ENCODE measurements around the gene ASPN. TPM values are rescaled to one million over a fixed set of nuclear protein-coding genes. Genes with fewer than 3 reads are reported as not detected.
"Not testable (repeated sequence)": the region's sequence is repeated elsewhere in the genome, so short reads cannot be mapped to it uniquely, and the experiment has no call there.

ASPN gene
- polyA plus RNA-seq, 4 donors: 8.5 to 21.1 (median 14.9) TPM

DNA sequence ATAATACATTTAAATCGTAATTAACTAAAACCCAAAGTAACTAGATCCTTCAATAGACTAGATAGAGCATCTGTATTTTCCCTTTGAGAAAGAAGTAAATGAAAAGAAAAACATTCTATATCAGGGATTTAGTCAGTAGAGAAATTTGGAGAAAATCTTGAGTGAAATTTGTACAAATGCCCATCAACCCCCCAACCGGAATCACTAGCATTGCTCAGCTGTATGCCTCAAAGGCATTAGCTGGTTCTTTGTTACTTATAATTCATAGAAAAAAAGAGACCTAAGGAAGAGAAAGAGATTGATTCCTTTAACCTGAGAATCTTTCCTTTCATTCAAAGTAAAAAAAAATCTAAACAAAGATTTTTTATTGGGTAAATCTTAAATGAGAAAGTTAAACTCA lies 58.7 kb downstream of the ASPN start:
- DNase-seq (ENCODE audit: low read depth in 4 of 4, low spot score in 2 of 4): no peak

DNA sequence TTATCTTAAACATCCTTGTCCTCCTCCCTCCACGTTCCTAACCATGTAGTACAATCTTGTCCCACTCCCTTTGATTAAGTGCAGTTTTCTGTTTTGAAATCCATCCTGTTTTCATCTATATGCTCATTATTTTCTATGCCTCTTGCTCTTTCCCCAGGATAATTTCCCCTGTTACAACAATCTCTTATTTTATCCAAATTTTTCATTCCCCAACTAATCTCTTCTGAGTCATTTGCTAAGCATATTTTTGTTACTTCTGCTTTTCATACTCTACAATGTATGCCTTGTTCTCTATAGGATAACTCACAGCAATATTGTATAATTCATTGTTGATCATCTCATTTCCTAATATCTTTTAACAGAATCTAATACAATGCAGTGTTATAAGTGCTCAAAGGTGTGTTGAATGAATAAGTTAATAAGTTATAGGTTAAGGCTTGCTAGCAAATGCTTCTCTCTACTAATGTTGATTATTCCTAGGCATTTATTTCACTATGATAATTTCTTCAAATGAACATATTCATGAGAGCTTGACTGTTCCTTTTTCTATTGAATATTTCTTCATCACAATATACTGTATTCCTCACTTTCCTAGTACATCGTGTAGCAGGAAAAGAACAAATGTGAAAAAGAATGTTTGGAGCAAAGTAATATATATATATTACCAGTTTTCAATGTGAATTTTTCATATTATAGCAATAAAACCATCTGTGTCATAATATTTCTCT lies 59.5 kb downstream of the ASPN start:
- no peak for DNase-seq (ENCODE audit: low read depth in 4 of 4, low spot score in 2 of 4)

DNA sequence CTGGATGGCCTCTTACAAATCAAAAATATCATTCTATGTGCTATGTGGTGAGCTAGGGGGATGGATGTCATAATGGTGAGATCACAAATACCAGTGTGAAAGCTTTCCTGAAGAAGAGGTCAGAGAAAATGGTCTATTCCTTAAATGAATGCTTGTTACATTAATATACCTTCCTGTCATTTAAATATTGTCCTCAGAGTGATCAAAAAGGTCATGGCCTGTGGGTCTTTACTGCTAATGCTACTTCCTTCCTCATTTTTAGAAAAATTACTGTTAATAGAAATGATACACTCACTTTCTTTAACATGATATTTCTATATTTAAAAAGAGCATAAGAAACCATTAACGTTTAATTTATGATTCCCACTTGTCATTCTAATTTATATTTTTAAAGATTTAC lies 67.7 kb downstream of the ASPN start:
- no peak for DNase-seq (ENCODE audit: low read depth in 4 of 4, low spot score in 2 of 4)

DNA sequence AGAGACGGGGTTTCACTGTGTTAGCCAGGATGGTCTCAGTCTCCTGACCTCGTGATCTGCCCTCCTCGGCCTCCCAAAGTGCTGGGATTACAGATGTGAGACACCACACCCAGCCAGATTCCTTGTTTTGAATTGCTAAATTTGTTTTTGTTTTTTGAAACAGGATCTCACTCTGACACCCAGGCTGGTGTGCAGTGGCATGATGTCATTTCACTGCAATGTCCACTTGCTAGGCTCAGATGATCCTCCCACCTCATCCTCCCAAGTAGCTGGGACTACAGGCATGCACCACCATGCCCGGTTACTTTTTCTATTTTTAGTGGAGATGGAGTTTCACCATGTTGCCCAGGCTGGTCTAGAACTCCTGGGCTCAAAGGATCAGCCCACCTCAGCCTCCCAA lies 71.1 kb downstream of the ASPN start:
- DNase-seq (ENCODE audit: low read depth in 4 of 4, low spot score in 2 of 4): not testable (repeated sequence)

DNA sequence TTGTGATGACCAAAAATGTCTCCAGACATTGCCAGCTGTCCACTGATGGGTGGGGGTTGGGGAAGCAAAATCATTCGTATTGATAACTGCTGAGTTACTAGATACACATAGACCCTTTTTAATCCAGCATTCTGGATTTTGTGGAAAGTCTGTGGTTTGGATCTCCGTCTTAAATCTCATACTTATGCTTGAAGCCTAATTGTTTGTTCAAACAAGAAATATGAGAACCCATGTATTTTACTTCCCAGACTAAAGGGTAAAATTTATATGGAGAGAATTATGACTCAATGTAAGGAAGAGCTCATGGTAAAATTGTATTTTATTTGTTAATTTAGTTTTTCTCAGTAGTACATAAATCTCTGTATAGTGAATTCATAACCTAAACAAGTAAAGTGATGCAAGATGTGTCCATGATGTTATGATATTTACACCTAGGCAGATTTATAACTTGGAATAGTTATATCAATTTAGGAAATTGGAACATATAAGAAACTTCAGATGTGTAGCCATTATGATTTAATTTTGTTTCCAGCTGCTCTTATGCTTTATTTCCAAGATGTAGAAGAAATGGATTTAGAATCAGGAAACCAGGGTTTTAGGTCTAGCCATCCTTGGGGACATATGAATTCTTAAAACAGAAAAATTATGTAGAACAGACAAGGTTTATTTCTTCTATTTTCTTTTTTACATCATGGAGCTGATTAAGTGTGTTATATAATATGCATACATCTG lies 73.4 kb downstream of the ASPN start:
- no peak for DNase-seq (ENCODE audit: low read depth in 4 of 4, low spot score in 2 of 4)

DNA sequence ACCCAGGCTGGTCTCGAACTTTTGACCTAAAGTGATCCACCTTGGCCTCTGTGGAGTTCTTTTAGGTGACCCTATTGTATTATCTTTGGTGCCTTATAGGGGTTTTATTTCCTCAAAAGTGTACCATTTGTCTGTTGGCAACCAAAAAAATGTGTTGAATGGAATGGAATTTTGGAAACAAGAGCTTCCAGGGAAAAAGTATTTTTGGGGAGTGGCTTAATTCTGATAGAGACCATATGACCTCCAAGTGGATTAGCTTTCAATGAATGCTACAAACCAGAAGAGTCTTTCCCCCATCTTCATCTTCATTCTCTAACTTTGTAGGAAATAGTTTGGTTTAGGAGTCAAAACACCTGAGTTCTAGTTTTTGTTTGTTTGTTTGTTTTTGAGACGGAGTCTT lies 74.5 kb downstream of the ASPN start:
- DNase-seq (ENCODE audit: low read depth in 4 of 4, low spot score in 2 of 4): no peak

DNA sequence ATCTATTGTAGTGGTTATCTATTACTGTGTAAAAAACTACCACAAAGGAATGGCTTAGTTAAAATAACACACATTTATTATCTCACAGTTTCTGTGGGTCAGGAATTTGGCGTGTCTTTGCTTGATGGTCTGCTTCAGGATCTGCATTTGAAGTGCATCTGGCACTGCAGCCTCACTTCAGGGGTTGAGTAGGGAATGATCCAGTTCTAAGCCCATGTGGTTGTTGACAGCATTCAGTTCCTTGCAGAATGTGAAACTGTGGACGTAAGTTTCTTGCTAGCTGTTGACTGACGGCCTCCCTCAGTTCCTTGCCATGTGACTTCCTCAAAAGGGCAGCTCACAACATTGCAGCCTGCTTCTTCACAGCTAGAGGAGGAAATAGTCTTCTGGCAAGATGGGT lies 75.8 kb downstream of the ASPN start:
- no peak for DNase-seq (ENCODE audit: low read depth in 4 of 4, low spot score in 2 of 4)

Other genes starting within 250 kb of the ASPN start
- 100 to 1,000 TPM in 2 of 4 donors, 10 to 100 TPM in 2; 82.7 to 124 (median 100.0) TPM for gene IARS1, start 188.8 kb downstream of the ASPN start, polyA plus RNA-seq (ENCODE audit: insufficient read length in 4 of 4)
- gene NOL8, start 157.2 kb downstream of the ASPN start, polyA plus RNA-seq (ENCODE audit: insufficient read length in 4 of 4): 10 to 100 TPM; 36.1 to 65.7 (median 48.5) TPM
- gene CENPP, start 156.6 kb downstream of the ASPN start, polyA plus RNA-seq (ENCODE audit: insufficient read length in 4 of 4): 1 to 10 TPM; 5.8 to 7.5 (median 6.3) TPM
- 10 to 100 TPM; 33.1 to 78.7 (median 54.6) TPM for gene OGN, start 77.9 kb downstream of the ASPN start, polyA plus RNA-seq (ENCODE audit: insufficient read length in 4 of 4)
- 1 to 10 TPM in 3 of 4 donors, under 1 TPM in 1; 0.76 to 3.7 (median 1.4) TPM for gene OMD, start 58.0 kb downstream of the ASPN start, polyA plus RNA-seq (ENCODE audit: insufficient read length in 4 of 4)
- 10 to 100 TPM; 14.1 to 20.2 (median 17.1) TPM for gene ECM2, start 53.5 kb upstream of the ASPN start, polyA plus RNA-seq (ENCODE audit: insufficient read length in 4 of 4)
- gene IPPK, start 187.6 kb upstream of the ASPN start, polyA plus RNA-seq (ENCODE audit: insufficient read length in 4 of 4): 10 to 100 TPM; 10.4 to 12.4 (median 10.9) TPM